TTC549 (cell line): ENCODE measurements around the gene ARHGAP44.

Experiments used
- FAIRE-seq: peaks from 2 replicates; lab custom pipeline; 2012; peaks lifted over from hg19 to GRCh38; lab: Jason Lieb, UNC

The ARHGAP44 gene, protein sequence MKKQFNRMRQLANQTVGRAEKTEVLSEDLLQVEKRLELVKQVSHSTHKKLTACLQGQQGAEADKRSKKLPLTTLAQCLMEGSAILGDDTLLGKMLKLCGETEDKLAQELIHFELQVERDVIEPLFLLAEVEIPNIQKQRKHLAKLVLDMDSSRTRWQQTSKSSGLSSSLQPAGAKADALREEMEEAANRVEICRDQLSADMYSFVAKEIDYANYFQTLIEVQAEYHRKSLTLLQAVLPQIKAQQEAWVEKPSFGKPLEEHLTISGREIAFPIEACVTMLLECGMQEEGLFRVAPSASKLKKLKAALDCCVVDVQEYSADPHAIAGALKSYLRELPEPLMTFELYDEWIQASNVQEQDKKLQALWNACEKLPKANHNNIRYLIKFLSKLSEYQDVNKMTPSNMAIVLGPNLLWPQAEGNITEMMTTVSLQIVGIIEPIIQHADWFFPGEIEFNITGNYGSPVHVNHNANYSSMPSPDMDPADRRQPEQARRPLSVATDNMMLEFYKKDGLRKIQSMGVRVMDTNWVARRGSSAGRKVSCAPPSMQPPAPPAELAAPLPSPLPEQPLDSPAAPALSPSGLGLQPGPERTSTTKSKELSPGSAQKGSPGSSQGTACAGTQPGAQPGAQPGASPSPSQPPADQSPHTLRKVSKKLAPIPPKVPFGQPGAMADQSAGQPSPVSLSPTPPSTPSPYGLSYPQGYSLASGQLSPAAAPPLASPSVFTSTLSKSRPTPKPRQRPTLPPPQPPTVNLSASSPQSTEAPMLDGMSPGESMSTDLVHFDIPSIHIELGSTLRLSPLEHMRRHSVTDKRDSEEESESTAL

DNA sequence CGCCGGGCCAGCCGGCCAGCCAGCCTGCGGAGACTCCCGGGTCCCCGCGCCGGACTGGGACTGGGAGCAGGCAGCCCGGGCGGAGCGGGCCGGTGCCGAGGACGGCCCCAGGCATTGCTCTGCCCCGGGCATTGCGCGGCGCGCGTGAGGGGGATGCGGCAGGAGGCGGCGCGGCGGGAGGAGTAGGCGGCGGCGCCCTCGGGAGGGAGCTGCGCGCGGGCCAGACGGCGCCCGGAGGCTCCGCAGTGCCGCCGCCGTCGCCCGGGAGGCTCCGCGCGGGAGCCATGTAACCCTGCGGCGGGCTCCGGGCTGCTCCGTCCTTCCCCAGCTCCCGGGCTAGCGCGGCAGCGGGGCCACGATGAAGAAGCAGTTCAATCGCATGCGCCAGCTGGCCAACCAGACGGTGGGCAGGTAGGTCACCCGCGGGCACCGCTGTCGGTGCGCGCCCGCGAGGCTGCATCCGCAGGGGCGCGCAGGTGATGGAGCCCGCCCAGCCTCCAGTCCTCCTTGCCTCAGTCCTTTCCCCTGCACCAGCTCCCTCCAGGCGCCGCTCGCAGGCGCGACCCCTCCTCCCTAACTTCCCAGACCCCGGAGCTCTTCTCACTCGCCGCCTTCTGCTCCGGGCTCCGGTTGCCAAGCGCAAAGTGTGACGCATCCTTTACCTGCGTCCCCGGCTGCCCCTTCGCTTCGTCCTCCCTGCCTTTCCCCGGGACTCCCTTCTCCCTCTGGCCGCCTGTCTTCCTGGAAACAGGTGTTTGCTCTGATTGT, at the start of gene ARHGAP44:
TSS of gene ARHGAP44 (plus strand) at position 18 of the 768 bp plus-strand sequence. CDS start at position 359, 341 bp downstream.
- no peak for FAIRE-seq

DNA sequence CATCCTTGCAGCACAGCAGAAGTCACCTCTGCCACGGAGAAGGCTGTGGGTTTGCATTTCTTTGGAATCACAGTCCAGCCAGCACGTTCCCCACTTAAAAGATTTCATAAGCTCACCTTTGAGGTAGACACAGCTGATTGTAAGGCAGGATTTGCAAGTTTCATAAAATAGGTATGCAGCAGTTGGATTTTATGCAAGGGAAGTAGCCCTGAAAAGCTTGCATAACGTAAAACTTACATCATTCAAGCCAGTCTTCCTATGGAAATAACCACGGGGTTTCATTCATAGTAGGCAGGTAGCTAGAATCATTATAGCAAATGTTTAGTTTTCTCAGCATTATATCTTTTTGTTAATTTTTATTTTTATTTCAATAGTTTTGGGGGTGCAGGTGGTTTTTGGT, 49.8 kb upstream of the ARHGAP44 start:
- no peak for FAIRE-seq

DNA sequence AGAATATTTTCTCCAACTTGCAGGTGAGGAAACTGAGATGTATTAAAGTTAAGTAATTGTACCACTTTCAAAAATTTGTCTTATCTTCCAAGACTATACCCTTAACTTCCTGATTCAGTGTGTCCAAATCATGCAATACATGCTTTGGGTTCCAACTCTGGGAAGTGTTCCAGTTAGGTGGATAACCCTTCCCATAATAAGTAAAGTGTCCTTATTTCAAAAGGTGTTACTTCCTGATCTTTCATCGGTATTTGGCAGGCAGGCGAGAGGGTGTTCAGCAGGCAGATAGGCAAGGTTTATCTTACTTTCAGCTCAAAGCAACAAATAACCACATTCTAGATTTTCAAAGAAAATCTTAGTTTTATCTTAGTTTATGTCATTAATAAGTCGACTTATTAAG, 46.3 kb upstream of the ARHGAP44 start:
- FAIRE-seq = no peak

DNA sequence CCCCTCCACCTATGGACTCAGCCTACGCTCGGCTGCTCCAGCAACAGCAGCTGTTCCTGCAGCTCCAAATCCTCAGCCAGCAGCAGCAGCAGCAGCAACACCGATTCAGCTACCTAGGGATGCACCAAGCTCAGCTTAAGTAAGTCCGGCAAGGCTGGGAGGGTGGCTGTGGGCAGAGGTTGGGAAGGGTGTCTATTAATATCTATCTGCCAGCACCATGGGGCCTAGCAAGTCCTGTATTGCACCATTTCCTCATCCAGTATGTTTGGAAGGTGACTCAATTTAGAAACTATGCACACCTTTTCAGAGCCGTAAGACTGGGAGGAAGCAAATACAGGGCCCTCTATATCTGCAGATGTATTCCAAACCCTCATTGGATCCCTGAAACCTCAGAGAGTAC, 45.0 kb upstream of the ARHGAP44 start:
- FAIRE-seq = no peak

DNA sequence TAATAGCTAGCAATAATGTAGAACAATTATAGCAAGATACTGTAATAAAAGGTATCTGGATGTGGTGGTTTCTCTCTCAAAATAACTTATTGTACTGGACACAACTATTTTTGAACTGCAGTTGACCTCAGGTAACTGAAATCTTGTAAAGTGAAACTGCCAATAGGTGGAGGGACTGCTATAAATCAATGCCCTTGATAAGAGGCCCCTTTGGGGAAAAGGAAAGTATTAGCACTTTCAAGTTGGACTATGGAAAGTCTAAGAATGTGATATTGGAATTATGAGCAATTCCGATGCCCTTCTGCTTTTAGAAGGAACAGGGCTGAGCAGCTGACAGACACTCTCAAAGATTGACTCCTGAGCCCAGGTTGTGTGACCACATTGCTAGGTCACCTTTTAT, 44.5 kb upstream of the ARHGAP44 start:
- FAIRE-seq = no peak

DNA sequence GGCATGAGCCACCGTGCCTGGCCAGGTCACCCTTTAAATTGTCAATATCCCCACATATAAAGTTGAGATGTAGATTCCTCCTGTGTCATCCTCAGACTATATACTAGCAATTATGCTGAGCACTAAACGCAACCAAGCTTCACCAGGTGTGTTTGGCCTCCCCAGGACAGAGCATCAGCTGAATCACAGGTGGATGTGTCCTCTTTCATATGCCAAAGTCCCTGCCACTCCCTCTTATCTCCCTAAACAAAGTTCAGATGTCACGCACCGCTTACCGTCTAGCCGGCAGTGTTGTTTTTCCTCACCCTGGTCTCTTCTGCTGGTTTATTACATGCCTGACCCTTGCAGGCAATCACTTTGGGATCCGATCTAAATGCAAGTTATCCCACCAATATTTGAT, 43.8 kb upstream of the ARHGAP44 start:
- no peak for FAIRE-seq

DNA sequence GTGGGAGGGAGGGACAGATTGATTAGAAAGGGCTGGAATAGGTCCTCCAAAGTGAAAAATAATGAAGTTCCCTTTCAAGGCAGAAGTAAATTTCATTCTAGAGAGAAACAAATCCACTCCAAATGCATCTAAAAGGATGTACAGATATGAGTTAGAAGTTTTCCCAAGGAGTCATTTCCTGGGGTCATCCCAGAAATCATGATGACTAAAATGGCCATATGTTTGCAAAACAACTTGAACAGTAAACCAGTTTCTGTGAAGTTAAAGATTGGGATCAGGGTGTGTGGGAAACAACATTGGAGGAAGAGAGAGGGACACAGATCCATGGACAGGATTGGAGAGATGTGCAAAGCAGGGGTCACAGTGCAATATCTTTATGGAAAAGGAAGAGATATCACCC, 32.5 kb upstream of the ARHGAP44 start:
- no peak for FAIRE-seq

DNA sequence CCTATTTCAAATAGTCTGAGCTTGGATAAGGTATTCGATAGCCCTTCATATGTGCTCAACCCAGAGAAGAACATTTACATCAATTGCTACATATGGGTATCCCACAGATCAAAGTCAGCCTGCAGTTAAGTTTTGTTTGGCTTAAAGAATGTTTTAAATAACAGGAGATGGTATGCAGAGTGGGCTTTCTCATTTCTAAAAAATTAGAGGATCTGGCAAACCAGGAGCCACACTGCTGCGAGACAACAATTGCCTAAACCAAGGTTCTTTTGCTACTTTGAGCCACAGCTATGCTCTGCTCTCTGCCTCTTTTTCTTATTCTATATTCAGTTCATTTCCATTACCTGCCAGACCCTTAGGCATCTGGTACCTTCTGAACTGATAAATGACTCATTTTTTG, 30.2 kb upstream of the ARHGAP44 start:
- FAIRE-seq = no peak

DNA sequence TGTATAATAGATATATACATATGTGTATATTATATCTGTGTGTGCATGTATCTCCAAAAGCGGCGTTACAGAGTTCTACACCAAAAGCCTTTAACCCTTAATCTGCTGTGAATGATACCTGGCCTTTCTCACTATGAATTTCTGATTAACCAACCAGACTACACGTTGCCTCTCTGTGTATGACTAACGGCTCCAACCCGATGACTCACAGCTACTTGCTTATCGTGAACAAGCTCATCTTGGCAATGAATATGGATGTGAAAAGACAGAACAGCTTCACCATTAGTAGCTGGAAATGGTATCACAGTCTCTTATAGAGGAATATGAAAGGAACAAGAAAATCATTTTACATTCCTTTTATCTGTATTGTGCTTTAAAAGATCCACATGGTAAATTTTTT, 23.8 kb upstream of the ARHGAP44 start:
- no peak for FAIRE-seq

DNA sequence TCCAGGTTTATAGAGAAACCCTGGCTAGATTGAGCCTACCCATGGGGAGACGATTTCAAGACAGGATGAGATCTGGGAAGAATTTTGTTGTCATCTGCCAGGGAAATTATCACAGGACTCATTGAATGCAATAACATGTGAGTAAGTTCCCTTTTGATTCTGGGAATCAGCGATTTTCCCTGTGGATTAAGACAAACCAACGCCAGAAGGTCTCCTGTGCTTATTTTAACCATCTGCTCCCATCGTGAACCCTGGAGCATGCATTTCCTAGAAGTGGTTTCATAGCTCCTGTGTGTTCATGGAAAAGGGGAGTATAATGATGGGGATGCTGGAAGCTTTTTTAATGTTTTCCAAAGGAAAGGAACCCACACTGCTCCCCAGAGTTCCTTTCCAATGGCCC, 21.0 kb upstream of the ARHGAP44 start:
- FAIRE-seq = no peak

DNA sequence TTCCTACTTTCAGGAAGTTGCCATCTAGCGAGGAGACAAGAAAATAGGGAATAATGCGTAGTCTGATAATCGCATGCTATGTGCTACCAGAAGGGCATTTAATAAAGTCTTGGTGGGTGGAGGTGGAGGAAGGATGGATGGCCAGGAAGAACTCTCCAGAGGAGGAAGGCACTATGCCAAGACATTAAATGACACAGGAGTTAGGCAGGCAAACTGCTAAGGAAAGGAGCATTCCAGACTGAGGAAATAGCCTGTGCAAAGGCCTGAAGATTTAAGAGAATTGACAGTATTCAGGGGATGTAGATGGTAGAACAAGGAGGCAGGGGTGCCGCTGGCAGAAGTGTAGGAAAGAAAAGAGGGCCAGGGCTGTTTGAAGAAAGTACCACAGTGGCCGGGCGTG, 19.3 kb upstream of the ARHGAP44 start:
- FAIRE-seq = no peak

DNA sequence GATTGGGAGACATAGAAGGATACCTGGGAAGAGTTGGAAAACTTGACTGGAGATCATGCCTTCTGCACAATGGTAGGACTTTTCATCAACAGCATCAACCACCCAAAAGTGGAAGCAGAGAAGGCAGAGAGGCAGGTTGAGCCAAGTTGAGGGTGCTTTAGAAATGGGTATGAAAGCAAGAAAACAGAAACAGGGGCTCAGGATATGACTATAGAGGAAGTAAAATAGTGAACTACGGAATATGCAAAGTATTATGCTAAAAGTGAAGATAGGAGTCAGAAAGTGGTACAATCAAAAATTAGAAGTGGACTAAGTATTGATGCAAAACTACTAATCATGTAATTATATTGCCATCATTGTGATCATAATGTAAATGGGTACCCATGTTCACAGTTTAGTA, 16.1 kb upstream of the ARHGAP44 start:
- FAIRE-seq = no peak

DNA sequence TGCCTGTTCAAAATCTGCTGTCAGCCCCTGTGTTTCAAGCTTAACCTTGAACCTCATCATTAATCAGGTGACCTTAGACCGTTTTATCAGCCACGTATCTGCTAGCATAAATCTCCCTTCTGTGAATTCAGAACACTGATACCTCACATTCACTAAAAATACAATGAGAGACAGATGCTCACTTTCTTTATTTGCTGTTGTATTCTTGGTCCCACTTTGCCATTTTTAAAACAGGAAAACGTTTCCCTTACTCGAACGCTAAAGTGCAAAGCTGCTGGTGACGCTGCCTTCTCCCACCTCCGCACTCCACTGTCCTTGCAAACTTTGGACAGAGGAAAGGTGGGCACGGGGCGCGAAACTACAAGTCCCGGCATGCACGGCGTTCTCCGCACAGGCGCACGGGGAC, 220 bp upstream of the ARHGAP44 start:
- FAIRE-seq = no peak

DNA sequence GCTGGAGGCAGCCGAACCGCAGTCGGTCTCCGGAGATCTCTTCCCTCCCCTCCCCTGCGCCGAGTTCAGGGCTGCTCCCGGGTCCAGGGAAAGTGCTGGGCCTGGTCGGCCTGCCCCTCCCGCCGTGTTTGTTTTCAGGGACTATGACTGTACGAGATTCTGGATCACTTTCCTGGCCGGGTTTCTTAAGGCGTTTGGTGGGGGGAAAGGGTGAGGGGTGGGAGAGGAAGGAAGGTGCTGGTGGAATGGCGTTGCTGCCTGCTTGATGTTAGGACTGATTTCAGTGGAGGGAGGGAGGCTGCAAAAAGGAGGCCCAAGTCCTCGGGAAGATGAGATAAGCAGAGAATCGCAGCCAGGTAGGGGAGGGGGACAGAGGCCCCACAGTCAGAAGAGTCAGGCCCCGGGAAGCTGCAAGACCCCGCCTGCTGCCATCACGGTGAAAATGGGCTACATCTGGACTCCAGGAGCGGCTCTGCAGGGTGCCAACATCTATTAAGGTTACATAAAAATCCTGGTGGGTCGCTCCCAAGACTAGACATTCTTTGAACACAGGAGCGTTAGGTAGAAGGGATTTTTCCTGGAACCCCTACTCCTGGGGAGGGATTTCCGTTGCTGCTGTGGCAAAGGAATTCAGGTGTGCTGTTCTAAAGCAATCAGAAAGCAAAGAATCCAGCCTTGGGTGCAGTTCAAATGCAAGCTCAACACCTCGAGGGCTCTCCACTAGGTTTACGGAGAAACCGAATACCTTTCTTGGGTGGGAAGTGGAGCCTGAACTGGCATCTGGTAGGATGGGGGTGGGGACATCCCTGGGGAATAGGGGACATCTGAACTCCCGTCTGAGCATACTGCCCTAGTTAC, 1.2 kb downstream of the ARHGAP44 start:
- no peak for FAIRE-seq

DNA sequence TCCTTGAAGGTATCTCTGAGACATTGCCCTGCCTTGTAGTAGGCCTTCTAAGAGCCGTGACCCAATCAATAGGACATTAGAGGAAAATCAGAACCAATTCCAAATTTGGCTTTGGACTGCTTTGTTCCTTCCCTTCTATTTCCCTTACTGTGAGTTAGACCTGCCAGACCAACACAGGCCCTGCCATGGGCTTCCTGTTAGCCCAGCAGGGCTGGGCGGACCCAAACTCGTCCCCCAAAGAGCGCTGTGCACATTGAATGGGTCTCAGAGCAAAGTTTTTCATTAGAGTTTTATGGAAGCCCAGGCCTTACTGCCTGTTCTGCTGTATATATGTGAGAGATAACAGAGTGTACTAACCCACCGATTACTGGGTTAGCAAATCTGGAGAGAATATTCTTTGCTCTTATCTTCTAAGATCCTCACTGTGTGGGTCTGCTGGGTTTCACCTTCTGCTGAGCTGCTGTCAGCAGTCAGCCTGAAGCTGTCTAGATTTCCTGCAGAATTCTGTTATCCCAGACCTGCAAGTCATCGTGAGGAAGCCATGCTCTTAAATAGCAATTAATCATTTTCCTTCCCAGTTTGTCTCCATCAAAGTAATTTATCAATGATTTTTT, 5.7 kb downstream of the ARHGAP44 start:
- FAIRE-seq = no peak

DNA sequence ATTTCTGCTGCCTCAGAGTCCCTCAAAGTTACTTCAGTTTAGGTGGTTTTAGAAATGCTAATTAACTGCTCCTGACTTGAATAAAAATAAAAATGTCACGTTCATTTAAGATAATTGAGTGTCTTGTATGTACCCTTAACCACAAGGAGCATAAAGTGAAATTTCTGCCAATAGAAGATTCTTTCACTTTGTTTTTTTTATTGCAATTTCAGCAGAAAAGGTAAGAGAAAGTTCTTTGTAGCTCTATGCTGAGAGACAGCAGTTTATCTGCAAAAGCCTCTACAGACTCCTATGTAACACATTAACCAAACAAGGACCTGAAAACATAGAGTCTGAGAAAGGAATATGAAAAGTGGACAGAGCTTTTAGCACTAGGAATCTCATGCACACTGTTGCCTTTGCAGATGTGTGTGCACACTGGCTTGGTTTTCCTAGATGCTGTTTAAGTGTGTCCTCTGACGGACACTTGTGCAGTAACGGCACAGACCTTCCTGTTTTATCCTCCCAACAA, 11.6 kb downstream of the ARHGAP44 start:
- FAIRE-seq = no peak

DNA sequence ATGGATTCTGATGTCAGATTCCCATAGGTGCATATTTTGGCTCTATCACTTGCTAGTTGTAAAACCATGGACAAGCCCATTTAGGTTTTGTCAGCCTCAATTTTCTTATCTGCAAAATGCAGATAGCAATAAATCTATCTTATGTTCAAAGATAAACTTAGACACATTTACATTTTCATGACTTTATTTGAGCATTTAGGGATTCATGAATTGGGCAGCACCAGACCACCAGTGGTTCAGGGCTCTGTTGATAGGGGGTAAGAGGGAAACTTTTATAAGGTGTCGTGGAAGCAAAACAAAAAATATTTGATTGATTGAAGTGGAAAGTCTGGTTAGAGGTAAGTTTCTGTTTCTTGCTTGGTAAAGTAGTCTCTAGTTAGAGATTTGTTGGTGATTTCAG, 17.3 kb downstream of the ARHGAP44 start:
- FAIRE-seq = no peak

DNA sequence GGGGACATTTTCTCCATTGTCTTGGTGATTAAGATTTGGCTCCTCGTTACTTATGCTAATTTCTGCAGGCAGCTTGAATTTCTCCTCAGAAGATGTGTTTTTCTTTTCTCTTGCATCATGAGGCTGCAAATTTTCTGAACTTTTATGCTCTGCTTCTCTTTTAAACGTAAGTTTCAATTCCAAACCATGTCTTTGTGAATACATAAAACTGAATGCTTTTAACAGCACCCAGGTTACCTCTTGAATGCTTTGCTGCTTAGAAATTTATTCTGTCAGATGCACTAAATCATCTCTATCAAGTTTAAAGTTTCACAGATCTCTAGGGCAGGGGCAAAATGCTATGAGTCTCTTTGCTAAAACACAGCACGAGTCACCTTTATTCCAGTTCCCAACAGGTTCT, 19.4 kb downstream of the ARHGAP44 start:
- no peak for FAIRE-seq

DNA sequence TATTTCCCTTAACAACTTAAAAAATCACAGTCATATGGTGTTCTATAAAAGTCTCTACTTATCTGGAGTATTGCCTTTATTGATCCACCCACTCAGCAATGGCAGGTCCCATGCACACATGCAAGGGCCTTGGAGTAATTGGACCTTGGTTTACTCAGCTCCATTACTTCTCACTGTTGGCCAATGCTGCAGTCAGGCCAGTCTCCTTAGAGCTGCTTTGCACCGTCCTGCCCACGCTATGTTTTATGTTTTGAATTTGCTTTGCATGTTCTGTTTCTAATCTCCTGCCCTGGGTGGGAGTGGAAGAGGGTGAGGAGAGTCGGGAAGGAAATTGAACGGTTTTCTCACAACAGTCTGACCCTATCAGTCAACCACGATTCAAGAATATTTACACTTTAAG, 23.6 kb downstream of the ARHGAP44 start:
- FAIRE-seq = no peak

DNA sequence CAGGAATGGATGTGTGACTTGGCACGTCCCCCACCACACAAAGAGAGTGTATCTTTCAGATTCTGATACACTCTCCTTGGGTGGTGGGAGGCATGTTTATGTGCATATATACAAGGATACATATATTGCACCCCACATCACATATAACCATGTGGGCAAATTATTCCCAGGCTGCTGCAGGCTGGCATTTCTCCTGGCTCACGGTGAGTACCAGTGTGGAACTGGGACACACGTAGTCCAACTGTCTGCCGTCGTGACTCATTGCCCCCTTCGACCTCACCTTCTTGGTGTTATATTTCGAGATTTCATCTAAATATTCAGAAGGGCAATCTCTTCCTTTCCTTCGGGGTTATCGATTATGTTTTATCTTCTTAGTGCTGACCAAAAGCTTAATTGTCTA, 24.4 kb downstream of the ARHGAP44 start:
- no peak for FAIRE-seq

DNA sequence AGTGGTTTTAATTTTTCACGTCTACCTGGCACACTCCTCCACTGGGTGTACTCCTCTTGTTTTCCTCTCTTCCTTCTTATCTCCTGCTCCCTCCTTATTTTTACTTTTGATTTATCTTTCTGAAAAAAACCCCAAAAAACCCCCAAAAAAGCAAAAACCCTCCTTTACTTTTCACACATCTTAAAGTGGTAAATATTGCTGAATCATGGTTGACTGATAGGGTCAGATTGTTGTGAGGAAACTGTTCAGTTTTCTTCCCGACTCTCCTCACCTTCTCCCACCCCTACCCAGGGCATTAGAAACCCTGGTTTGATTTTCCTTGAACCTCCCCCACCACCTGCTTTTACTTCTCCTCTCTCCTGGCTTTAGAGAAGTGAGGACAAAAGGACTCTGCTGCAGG, 25.4 kb downstream of the ARHGAP44 start:
- FAIRE-seq = no peak
